Kidney epithelial cell (primary cell): ENCODE results near the gene MLLT3. TPM values are rescaled to one million over a fixed set of nuclear protein-coding genes. Genes with fewer than 3 reads are reported as not detected.

Experiments used
- DNase-seq: peaks from one replicate; pipeline ENCODE4 v3.0.0-alpha.2; 2010; ENCODE audit warnings: low read depth
- H3K27me3 ChIP-seq: 2 replicates; pipeline ENCODE4 v1.6.0; 2011; ENCODE audit warnings: low read length; ENCODE audit not compliant: control insufficient read depth, insufficient read depth
- H3K36me3 ChIP-seq: 2 replicates; pipeline ENCODE4 v1.5.1; 2011; ENCODE audit warnings: low read length; ENCODE audit not compliant: control insufficient read depth, insufficient read depth
- H3K4me3 ChIP-seq: 2 replicates; pipeline ENCODE4 v1.5.1; 2011; ENCODE audit warnings: low read depth, mild to moderate bottlenecking, control low read depth, low read length
- total RNA-seq: library from RNA; depleted of rRNA; stranded (reverse); fragments of >200 nt; gene quantifications from 2 replicates; pipeline ENCODE4 v1.2.3, GENCODE V29; 2015
- TF ChIP-seq, protein P1 (sequence below): IDR thresholded peaks from 2 replicates; pipeline ENCODE4 v1.5.1; 2011; ENCODE audit warnings: mild to moderate bottlenecking, moderate library complexity, low read length, control low read depth, inconsistent platforms; ENCODE audit not compliant: insufficient read depth, poor library complexity, severe bottlenecking

The MLLT3 gene
- total RNA-seq, 1 donor from 2014 or later: 16.2 TPM

DNA sequence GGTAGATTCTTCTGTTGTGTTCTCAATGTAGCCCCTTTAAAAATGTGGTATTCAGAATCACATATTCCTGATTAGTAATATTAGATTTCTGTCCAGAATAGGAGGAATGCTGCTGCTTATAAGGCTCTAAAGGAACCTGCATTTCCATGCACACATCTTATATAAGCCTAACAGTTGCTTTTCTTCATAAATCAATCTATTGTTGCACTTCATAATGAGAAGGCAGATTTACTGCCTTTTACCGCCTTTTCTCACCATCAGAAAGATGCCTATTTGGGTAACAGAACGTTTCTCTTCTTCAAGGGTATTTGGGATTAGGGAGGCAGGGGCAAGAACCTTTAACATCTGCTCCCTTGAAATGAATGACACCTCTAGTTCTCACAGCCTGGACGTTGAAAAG lies 243.4 kb downstream of the MLLT3 start:
- TF ChIP-seq, protein P1, sequence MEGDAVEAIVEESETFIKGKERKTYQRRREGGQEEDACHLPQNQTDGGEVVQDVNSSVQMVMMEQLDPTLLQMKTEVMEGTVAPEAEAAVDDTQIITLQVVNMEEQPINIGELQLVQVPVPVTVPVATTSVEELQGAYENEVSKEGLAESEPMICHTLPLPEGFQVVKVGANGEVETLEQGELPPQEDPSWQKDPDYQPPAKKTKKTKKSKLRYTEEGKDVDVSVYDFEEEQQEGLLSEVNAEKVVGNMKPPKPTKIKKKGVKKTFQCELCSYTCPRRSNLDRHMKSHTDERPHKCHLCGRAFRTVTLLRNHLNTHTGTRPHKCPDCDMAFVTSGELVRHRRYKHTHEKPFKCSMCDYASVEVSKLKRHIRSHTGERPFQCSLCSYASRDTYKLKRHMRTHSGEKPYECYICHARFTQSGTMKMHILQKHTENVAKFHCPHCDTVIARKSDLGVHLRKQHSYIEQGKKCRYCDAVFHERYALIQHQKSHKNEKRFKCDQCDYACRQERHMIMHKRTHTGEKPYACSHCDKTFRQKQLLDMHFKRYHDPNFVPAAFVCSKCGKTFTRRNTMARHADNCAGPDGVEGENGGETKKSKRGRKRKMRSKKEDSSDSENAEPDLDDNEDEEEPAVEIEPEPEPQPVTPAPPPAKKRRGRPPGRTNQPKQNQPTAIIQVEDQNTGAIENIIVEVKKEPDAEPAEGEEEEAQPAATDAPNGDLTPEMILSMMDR: no peak
- H3K27me3 ChIP-seq: no peaks in the 10 kb centered on the region
- no peak for DNase-seq
- no peaks in the 10 kb centered on the region for H3K36me3 ChIP-seq
- no peak overlapping the region for H3K4me3 ChIP-seq

DNA sequence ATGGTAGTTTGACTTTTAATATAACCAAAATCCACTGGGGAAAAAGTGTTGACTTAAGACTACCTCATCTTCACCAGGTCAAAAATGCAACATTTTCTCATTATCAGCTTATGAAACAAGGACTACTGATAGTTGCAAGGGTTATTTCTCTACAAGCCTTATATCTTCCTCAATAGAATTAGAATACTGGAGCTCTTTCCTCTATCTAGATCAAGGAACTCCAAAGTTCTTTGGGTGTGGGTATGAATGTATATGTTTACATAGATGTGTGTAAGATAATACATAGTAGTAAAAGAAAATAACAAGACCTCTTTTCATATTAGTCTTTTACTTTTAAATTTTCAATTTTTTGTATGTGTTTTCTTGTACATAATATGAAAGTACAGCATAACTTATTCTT lies 244.5 kb downstream of the MLLT3 start:
- Histone ChIP-seq H3K27me3 (no peaks in the 10 kb centered on the region), H3K36me3 (no peaks in the 10 kb centered on the region), H3K4me3 (no peak overlapping the region)
- TF ChIP-seq, protein P1: no peak
- no peak for DNase-seq

DNA sequence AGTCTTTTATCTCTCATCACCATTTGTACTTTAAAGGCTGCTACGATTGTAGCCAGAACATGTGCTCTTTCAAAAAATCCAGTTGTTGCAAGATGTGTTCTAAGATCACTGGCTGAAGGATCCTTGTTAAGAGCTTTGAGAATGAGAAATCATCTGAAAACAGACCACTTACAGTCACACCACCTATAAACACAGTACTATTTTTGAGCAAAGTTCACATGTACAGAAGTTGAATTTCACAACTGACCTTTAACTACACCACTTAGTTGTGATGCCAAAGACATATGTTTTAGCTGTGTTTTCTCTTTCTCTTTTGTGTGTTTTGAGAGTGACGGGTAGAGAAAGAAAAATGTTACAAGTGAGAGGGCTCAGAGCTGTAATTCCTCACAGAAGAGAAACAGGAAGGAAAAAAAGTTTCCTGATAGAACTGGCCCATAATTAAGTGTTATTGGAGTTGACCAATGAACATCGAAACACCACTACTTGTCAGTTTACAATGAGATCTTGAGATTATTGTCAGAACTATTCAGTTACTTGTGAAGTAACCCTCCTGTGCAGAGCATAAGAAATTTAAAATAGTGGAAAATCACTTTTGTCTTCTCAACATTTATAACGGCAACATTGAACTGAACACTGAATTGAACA lies 245.4 kb downstream of the MLLT3 start:
- Histone ChIP-seq H3K4me3 (no peak overlapping the region), H3K36me3 (no peaks in the 10 kb centered on the region), H3K27me3 (no peaks in the 10 kb centered on the region)
- DNase-seq: no peak
- TF ChIP-seq, protein P1: no peak

DNA sequence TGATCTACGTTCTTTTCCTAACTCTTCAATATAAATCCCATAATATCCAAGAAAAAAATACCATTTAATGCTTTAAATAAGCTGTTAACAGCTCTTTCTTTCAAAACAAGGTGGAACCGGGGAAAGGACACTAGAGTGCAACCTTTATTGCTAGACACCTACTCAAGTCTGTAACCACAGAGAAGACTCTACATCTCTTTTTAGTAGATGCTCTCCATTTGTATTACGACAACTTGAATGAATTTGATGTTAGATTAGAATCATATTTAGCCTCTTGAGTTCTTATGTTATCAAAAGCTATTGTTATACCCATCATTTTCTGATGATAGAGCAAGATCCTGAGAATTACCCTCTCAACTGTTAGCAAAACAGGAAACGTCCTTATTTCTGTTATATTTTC lies 246.3 kb downstream of the MLLT3 start:
- H3K27me3 ChIP-seq: no peaks in the 10 kb centered on the region

DNA sequence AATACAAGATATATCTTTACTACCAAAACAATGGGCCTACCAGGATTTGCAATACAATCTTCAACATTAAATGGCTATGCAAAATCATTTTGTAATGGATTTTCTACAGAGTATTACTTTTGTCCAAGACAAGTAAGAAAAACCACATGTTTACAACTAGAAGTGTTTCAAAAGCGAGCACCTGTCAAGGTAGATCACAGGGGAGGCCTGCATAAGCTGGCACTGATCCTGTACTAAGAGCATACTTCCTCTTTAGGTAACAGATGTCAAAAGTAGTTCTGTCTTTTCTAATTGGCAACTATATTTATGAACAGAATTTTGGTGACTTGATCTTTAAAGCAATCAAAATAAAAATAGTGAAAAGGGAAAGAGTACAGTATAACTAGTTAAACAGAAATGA lies 249.0 kb downstream of the MLLT3 start:
- H3K4me3 ChIP-seq: no peak overlapping the region

More for the DNA sequence above, 246.3 kb downstream of the MLLT3 start:
- H3K36me3 ChIP-seq: no peaks in the 10 kb centered on the region
- TF ChIP-seq, protein P1: no peak
- no peak for DNase-seq
- H3K4me3 ChIP-seq: no peak overlapping the region

DNA sequence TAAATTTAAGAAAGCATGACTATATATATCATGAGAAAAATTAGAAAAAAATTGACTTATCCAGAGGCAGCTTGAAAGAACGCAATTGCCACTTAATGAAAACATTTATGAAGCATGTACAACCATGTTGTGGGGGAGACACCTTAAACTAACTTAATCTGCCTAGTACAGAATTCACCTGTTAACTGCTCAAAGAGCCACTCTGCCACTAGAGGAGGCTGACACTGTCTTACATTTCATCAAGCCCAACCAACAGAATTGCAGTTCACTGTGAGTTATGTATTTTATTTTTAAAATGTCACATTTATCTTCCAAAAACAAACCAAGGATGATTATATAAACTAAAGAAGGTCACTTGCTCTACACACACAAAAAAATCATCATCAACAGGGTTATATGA lies 252.9 kb downstream of the MLLT3 start:
- DNase-seq: no peak
- Histone ChIP-seq H3K4me3 (no peak overlapping the region), H3K27me3 (no peaks in the 10 kb centered on the region), H3K36me3 (no peaks in the 10 kb centered on the region)
- TF ChIP-seq, protein P1: peak; percentile 10

More for the DNA sequence above, 249.0 kb downstream of the MLLT3 start:
- Histone ChIP-seq H3K27me3 (no peaks in the 10 kb centered on the region), H3K36me3 (no peaks in the 10 kb centered on the region)
- TF ChIP-seq, protein P1: no peak
- DNase-seq: no peak
